Inflammatory macrophage treated with lipopolysaccharide for 1 hour (primary cell): Measurements from ENCODE around the gene LRMDA.
A peak's percentile ranks its signal among the peaks of the same experiment; 100 is the strongest.

Experiments
- DNase-seq, 2 donors: peaks; one replicate each; pipeline ENCODE4 v3.0.0-alpha.2; 2020 to 2022

The LRMDA gene

GRCh38 chr10:76073524-76073923 is 642.1 kb downstream of the LRMDA start:
- DNase-seq = no peak

DNA sequence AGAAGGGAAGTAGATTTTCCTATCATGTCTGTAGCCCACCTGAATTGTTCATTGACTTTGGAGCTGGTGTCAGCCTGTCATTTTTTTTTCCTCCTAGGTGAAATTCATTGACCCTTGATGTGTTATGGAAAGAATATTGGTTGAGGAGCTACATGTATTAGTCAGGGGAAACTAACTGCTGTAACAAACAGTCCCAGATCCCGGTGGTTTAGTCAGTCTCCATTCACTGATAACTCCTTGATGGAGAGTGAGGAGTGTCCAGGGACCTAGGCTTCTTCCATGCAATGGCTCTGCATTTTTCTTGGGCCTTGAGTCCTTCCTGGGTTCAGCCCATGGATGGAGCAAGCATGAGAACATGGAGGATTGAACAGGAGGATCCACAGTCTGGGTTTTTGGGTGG is 643.2 kb downstream of the LRMDA start:
- no peak for DNase-seq

- DNase-seq = peak in 1 of 2 donors; percentile 5
These were observed 649.0 kb downstream of the LRMDA start for GRCh38 chr10:76080451-76080850.

DNA sequence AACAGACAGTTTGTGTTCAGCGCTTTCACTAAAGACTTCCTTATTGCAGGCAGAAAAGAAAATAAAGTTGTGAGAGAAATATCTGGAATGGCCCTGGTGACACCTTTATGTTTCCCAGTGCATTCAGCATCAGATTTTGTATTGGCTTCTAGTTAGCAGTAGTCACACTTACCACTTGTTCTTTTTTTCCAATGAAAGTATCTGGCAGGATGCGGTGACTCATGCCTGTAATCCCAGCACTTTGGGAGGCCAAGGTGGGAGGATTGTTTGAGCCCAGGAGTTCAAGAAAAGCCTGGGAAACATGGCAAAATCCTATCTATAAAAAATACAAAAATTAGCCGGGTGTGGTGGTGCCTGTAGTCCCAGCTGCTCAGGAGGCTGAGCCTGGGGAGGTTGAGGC is 649.6 kb downstream of the LRMDA start:
- DNase-seq = no peak

DNA sequence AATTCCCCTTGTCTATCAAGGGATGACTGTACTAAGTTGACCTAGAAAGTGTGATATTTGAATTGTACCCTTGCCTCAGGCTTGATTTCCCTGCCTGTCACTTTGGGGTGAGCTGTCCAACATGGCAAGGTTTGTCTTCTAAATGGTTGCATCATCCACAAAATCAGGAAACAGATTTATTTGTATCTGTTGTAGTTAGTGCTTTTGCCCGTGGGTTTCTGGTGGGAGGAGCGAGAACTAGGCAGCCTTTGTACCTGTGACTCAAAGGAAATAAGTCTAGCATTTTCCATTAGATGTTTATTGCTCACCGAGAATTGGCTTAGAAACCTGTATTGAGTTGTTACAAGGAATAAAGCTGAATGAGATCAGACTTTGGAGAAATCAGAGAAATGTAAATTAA is 650.8 kb downstream of the LRMDA start:
- no peak for DNase-seq

DNA sequence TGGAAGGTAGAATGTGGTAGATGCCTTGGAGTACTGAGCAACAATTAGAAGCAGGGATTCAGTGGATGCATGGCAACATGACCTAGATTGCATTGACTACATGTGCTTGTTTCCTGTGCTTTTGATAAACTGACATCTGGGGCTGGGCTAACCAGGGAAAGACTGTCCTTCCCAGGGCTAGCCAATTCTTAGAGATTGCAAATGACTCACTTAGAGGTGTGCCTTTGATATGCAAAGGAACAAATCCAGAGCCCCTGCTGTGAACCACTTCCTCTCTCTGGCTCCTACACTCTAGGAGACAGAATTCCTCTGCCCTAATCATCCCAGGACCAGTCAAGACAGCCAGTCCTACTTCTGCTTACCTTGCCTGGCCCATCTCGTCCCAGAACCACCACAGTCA is 651.5 kb downstream of the LRMDA start:
- DNase-seq = no peak

DNA sequence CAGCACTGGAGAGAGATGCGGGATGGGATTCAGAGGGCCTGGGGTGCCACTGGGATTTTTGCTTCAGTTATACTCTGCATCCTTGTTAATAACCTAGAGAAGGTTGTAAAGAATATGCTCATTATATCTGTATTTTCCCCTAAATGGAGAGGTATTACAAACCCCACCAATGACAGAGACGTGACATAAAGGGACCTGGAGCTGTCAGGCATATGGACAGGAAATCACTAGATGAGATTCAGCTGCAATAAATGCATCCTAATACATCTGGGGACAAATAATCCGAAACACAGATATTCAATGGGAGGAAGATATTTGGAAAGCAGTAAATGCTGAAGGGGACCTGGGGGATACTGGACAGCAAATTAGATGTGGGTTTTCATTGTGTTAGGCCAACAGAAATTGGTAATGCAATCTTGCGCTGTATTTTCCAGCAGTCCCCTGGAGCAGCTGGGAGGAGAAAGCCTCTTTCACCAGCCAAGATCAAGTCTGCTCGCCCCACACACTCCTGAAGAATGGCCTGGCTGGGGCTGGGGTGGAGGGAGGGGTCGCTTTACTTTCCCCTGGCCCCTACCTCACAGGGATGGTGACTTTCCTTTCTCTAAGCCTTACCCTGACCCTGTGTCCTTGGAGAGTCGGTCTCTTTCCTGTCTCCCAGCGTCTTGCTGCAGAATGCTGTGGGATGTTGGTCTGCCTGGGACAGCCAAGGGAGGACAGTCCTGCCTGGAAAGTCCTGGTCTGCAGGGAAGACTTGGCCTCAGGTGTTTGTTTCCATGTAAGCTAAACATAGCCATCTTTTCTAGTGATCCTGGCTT is 653.8 kb downstream of the LRMDA start:
- no peak for DNase-seq

DNA sequence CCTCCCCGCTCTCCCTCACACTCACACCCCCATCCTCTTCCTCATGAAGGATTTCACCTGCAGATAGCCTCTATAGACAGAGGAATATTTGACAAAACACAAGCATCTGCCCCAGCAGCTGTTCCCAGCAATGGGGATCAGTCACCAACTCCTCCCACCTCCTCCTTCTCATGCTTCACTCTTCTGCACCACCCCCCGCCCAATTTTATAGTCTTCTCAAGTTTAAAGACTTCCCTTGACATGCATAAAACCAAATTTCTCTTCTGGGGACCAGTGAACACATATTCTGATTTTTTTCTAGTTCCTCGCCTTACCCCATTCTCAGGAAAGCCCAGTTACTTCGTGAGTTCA is 654.4 kb downstream of the LRMDA start:
- no peak for DNase-seq

DNA sequence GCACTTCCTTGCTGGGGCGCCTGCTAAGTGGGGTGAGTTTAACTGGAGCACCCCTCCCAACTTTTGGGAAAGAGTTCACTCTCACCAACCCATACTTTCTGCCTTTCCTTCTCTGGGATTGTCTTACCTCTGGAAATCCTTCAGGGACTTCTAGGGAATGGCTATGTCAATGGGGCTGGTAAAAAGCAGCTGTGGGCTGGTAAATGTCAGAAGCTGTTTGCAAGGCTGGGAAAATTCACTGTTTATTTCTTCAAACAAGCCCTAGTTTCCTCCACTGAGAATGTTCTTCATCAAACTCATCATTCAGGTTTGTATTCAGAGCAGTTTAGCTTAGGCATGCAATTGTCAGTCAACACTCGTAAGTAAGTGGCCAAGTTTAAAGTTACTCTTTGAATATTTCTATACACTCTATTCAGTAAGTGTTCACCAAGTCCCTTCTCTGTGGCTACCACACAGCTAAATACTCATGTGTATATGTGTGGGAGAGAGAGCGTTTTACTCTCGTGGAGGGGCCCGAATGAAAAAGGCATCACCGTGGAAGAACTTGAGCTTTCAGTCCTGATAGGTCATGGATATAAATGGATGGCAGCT is 654.8 kb downstream of the LRMDA start:
- DNase-seq = no peak

- DNase-seq = peak; percentile 31 to 45
These were observed 655.6 kb downstream of the LRMDA start for GRCh38 chr10:76086761-76087639.

- no peak for DNase-seq
These were observed 656.6 kb downstream of the LRMDA start for GRCh38 chr10:76088008-76088407.

DNA sequence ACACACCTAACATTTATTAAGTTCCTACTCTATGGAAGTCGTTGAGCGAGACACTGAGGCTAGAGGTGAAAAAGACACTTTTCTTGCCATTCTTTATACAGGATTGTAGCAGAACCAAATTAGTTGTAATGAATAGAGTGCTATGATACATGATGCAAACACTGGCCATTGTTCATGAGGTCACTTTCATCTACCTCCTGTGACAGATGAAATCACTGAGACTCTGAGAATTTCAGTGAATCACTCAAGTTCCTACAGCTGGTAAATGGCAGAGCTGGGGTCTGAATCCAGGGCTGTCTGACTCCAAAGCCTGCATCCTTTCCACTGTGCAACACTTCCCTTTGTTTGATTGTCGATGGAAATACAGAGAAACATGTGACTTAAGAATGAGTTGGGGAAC is 657.6 kb downstream of the LRMDA start:
- no peak for DNase-seq

DNA sequence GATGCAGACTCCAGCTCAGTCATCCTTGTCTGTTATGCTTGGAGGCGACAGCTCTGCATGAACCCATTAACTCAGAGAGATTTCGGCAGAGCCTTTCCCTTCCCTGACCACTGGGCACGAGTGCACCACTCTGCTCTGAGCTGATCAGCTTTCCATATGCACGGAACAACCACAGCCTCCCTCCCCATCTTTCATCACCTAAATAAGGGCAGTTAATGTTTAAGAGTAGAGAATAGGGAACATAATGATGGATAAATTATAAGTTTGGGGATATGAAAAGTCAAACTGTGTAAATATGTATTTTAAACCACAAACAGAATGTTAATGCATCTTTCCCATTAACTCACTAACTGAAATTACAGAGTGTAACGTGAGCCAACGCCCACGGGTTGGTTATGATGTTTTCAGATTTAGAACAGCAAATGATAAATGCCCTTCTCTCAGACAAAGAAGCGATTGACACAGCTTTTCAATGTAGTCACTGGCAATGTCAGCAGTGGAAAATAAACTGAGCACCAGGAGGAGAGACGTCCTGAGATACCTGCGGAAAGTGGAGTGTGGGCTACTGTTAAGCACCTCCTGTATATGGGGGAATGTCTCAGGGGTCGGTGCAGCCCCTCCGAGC is 658.2 kb downstream of the LRMDA start:
- DNase-seq = no peak

DNA sequence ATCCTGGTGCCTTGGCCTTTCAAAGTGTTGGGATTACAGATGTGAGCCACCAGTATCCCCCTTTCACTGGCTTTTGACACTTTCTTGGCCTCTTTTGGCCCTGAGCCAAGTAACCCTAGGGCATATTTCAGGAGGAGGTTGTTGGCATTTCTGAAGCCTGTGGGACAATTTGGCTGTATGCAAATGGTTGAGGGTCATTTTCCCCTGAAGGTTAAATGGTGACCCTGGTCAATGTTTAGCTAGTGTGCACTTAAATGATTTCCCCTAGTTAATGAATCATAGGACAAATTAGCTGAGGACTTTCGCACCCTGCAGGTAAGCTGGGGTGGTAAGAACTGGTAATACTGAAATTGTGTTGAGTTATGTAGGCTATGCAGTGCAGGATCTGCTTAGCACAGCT is 660.5 kb downstream of the LRMDA start:
- no peak for DNase-seq

- DNase-seq = no peak
These were observed 675.2 kb downstream of the LRMDA start for GRCh38 chr10:76106611-76107010.

DNA sequence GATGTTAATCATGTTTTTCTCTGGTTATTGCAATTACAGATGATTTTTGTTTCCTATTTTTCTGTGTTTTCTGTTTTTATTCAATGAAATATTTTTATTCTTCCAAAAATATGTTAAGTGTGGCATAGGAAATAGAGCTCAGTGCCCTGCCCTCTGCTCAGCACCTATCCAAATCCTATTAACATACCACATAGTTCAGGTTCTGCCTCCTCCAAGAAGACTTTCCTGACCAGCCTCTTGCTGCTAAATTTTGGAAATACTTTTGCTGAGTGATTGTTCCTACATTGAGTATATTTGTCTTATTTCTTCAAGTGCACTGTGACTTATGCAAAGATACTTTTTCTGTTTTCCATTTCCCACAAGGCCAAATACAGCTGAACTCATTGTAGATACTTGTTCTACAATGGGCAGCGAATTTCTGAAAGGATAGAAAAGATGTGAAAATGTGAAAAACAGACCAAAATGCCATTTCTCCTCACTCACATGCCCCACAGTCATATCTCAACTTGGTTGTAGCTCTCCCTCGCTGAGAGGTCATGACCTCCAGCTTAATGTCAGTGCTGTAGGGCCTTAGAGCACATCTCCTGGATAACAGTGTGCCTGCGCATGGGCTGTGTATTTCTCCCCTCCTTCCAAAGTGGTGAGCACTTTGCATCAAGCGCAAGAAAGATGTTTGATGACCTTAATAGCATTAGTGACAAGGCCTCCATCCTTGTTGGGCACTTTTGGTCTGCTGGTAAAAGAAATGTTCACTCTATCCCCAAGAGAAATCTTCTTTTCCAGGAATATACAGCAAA is 677.3 kb downstream of the LRMDA start:
- no peak for DNase-seq

DNA sequence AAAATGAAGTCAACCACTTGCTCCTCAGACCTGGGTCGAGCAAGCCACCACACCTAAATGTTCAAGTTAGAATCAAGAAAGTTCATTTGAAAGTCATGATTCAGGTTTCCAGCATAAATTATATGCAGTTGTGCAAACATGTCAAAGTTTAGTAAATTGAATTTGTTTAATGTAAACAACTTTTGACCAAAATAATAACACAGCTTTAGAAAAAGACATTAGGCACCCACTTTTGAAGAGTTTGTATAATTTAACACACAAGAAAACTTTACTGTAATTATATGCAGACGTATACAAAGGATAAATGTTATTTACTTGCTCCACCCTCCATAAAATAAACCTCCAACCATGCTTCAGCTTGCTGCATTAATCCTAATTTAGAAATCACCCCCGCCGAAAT is 680.0 kb downstream of the LRMDA start:
- DNase-seq = no peak

DNA sequence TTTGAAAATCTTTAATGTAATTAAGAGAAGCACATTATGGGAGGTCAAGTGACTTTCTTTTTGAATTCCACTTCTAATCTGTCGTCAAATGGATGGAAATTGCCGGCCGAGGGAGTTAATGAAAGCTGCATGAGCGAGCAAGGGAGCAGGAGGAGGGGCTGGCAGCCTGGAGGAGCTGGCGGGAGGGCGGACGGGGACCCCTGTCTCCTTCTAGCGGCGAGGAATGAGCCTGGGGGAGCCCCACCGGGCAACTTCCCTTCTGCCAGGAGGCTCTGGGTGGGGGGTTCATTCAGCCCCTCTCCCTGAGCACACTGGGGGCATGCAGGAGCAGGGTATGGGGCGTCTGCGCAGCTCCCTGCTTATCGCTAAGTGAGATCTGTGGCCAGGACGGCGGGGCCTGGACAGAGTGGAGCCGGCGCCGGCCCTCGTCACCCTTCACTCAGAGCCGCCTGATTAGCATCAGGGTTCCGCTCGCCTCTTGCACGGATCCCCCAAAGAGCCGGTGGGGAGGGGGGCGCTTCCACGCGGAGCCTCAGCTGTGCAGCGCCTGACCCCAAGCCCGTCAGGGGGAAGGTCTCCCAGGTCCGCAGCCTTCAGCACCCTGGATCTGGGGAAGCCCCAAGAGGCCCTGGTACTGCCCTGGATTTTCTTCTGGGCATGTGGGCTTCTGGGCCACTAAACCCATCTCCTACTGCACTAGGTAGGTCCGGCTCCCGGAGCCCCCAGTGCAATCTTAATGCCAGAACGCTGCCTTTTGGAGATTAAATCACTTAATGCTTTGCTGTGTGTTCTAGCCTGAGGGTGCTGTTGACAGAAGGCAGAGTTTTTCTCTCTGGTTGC is 680.8 kb downstream of the LRMDA start:
- DNase-seq = no peak

DNA sequence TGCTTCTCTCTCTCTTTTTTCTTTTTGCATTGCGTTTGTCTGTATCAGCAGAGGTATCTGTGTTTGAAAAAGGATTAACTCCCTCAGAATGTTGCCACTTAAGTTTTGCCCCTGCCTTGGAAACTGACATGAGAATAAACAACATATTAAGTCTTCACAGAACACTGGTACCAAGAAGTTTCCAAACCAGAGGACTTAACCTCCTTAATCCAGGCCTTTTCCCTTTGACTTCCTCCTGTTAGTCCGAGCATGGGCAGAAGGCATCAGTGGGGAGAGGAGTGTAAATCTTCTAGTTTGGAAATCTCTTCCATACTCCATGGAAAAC is 681.4 kb downstream of the LRMDA start:
- no peak for DNase-seq

DNA sequence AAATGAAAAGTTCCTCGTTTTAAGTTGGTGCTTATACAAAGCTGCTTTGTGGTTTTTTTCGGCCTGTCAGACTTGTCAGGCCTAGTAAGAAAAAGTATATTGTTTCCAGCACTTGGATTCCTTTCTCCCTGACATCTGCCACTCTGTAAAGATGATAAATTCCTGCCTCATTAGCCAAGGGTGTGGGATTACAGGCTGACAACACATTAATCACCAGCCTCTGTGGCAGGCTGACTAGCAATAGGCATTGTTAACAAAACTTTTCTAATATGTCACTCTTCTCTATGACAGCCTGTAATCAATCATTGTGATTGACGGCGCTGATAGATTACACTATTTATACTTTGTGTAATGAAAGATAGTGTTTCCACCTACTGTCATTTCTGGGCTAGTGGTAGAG is 682.5 kb downstream of the LRMDA start:
- no peak for DNase-seq

DNA sequence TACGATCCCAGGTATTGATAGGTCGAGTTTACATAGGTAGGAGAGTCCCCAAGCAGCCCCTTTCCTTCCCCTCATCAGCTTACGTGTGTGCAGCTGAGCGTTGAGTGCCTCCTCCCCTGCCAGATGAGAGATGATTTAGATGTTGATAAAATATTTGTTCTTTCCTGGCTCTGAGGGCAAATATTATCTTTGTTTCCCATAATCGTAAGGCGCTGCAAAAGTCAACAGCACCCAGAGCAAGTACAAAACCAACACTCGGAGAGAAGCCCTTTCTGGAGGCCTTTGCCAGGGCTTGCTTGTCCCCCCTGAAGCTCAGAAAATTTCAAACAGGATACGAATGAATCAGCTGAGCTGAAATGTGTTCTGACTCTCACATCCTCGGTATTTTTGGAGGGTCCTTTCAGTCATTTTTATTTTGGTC is 683.2 kb downstream of the LRMDA start:
- DNase-seq = no peak

DNA sequence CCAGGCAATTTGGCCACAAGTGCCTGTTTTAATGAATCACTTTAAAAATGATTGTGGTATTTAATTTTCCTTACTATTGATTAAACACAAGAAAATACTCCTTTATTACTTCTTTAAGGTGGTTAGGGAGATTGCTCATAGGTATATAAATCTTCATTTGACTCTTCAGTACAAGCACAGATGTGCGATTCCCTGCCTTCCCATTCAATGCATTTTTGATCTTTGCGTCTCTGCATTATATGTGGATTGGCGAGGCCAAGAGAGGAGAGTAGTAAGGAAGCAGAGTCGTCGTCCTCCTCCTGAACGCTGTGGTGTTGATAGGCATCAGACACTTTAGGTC is 683.7 kb downstream of the LRMDA start:
- DNase-seq = no peak
